Hematopoietic multipotent progenitor cell treated with erythropoietin and hydrocortisone succinate and interleukin-3 and kit ligand, for 6 days (in vitro differentiated cells): ENCODE results near the gene ERICH4.
A peak's percentile ranks its signal among the peaks of the same experiment; 100 is the strongest.
"Not testable (repeated sequence)": the region's sequence is repeated elsewhere in the genome, so short reads cannot be mapped to it uniquely, and the experiment has no call there.

ENCODE experiments used
- DNase-seq: peaks from one replicate; pipeline ENCODE4 v3.0.0-alpha.2; 2015

The ERICH4 gene, protein sequence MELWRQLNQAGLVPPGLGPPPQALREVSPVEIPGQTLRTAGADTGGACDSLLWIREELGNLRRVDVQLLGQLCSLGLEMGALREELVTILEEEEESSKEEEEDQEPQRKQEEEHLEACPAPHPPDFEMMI

DNA sequence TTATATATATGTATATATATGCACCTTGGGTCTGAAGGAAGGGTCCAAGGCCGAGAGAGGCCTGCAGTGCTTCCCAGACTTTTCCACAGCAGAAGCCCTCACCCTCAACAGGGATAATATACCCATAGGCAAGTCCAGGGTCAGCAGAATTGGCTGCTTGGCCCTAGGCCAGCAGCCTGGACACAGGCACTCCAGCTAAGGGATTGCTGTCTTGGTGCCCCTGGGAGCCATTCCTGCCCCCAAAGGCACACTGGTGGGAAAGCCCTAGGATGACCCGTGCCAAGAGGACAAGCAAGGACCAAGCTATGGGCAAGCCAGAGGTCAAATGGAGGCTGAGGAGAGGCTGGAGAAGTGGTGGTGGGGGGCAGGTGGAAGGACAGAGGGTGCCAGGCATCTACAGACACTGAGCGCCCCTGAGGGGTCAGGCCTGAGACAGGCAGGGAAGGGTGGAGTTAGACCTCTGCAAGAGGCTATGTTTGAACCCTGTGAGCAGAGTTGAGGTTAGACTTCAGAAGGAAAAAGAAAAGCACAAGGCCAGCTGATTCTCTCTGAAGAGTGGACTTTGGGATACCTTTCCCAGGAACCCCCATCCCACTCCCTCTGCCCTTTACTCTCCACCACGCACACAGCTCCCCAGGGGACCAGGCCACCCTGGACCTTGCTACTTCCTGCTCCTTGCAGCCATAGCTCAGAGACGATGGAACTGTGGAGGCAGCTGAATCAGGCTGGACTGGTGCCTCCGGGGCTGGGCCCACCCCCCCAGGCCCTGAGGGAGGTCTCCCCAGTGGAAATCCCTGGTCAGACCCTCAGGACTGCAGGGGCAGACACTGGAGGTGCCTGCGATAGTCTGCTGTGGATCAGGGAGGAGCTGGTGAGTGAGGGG, at the start of gene ERICH4:
Gene ERICH4 (plus strand): TSS at position 684 of the 883 bp plus-strand sequence. CDS start 14 bp downstream, at position 698.
- DNase-seq, result no peak

DNA sequence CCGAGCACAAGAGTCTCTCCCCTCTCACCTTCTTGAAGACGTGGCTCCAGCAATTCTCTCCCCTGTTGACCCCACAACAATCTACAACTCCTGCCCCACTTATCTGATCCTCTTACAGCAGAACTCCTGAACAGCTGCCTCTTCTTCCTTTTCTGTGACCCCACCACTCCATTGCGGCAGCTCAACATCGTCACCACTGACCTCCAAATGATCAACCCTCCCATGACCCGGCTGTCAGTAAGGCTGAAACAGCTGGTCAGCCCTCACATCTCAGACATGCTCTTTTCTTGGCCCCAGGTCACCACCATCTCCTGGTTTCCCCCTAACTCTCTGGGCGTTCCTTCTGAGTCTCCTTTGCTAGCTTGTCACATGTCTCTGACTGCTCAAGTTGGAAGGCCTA, 47.6 kb upstream of the ERICH4 start:
- no peak for DNase-seq

DNA sequence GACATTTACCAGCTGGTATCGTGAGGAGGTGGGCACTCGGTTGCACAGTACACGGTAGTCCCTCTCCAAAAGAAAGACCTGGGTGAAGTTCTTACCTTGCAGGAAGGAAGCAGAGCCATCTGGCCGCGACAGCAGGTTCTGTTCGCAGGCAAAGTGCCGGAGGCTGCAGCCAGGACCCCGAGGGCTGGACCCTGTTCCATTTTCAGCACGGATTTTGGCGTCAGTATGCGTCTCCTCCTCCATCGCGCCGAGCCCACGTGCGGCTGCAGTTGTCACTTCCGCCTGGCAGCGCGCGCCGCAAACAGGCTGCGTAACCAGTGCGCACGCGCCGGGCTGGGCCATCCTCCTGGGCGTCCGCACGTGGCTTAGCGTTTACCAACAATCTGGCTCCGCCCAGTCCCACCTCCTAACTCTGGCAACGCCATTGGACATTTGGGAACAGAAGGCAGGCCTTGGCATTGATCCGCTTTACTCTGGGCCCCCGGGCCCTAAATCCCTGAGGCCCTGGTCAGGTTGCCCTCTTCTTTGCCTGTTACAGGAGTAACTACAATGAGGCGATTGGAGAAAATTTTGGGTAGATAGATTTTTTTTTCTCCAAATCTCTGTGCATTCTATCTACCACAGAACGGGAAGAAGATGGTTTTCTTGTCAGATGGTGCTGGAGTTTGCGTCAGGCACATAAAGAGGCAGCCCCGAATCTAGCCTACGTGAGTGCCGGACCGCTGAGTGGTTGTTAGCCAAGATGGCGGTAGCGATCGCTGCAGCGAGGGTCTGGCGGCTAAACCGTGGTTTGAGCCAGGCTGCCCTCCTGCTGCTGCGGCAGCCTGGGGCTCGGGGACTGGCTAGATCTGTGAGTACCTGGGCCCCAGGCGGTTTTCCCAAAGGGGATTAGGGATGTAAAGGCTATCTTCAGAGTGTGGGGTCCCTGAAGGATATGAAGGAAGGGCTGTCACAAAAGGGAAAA, 45.6 kb upstream of the ERICH4 start, which contains the start of the genes BCKDHA and EXOSC5:
Gene BCKDHA (plus strand): TSS at position 733 of the 964 bp plus-strand sequence. CDS start 10 bp downstream, at position 743.
Gene EXOSC5 (minus strand): TSS at position 274 of the 964 bp plus-strand sequence. CDS start 31 bp downstream, at position 243.
- DNase-seq, result peak; percentile 100

DNA sequence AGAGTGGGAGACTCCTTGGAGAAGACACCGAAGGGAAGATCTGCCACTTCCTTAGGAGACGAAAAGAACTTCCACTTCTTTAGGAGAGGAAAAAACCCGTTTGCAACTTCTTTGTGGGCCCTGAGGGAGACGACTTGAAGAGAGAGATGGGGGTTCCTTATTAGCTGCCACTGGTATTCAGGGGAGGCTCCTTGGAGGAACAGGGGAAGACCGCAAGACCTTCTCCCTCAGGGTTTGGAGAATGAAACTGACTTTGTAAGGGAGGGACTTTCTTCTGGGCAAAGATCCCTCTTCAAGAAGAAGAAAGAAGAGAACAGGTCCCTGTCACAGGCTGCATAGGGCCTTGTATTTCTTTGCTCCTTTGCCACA, 44.9 kb upstream of the ERICH4 start:
- peak; percentile 31 for DNase-seq

DNA sequence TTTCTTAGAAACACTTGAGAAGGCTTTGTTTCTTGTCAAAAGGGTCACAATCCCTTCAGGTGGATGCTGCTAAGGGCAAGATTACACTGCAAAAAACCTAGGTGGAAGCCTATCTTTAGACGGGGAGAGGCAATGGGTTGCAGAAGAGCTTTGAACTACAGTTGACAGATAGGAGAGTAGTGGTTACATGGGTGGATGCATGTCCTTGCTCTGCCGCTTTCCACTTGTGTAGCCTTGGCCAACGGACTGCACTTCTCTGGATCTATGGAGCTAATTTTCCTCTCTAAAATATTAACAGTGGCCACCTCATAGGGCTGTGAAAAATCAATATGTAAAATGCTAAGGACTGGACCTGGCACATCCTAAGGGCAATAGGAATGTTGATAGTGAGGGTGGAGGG, 44.4 kb upstream of the ERICH4 start:
- peak; percentile 52 for DNase-seq

DNA sequence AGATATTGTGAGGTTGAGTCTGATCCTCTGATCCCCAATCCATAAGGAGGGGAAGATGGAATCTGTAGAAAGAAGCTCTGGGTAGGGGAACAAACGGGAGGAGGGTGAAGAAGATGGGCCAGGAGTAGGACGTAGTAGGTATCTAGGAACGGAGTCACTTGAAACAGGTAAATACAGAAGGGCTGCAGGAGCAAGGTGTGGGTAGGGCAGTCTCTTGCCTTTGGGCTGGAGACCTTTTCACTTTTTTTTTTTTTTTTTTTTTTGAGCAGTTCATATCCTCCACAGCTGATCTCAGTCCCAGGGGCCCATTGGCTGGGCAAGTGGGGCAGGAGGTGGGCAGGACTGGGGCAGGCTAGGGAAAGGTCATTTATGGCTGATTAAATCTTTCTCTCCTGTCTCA, 43.9 kb upstream of the ERICH4 start:
- no peak for DNase-seq

DNA sequence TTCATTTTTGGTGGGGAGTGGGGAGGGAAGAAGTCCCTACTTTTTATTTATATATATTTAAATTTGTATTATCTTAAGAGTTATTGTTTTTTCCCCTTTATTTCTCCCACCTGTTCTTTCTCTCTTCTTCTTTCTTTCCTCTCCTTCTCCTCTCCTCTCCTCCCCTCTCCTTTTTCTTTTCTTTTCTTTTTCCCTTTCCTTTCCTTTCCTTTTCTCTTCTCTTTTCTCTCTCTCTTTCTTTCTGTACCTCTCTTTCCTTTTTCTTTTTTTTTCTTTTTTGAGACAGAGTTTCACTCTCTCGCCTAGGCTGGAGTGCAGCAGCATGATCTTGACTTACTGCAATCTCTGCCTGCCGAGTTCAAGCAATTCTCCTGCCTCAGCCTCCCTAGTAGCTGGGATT, 43.4 kb upstream of the ERICH4 start:
- DNase-seq, result no peak

DNA sequence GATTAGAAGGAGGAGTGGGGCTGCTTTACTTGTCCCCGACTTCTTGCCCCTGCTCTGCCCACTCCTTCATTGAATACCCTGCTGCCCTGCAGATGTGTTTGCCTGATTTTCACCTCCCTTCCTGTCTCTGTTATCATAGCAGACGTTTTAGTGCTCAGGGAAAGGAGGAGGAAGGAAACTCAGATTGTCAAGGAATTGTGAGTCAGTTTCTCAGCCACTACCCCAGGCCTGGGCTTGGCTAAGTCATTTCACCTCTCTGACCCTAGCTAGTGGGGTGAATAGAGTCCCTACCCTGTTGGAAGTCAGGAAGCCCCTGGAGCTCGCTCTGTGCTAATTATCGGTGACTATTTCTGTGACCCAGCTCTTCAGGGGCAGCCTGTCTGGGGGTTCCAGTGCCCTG, 41.5 kb upstream of the ERICH4 start:
- no peak for DNase-seq

DNA sequence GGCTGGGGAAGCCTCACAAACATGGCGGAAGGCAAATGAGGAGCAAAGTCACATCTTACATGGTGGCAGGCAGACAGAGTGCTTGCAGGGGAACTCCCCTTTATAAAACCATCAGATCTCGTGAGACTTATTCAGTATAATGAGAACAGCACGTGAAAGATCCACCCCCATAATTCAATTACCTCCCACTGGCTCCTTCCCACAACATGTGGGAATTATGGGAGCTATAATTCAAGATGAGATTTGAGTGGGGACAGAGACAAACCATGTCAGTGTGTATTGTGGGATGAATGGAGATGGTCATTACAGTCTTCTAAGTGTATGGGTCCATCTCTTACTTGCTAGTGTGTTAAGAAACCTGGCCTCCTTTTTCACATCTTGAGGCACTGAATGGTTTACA, 40.9 kb upstream of the ERICH4 start:
- DNase-seq, result no peak

DNA sequence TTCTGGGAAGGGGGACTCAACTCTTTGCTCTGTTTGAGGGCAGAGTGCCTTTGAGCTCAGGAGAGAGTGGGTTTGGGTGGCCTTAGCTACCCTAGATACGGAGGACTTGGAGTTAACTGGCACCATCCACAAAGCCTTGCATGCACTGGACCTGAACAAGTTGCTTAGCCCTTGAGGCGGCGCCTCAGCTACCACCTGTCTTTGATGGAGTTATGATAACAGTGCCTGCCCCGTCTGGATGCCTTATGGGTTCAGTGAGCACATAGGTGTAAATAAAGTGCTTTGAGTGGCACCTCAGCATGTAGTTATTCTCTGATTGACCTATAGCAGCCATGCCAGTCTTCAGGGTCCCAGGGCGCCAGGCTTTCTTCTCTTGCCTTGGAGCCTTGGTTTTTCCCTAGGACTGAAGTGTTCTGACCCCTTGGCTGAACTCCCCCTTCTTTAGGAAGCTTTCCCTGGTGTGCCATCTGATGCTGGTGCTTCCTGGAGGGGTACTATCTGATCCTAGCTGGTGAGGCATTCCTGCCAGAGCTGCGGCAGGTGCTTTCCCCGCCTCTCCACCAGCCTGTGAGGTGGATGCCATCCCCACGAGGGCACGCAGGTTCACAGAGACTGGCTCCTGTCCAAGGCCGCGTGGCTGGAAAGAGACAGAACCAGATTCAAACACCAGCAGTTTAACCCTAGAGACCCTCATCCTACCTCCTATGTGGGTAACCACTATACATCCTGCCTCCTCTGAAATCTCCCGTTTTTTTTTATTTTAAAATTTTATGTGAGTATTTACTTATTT, 39.6 kb upstream of the ERICH4 start:
- DNase-seq, result no peak

DNA sequence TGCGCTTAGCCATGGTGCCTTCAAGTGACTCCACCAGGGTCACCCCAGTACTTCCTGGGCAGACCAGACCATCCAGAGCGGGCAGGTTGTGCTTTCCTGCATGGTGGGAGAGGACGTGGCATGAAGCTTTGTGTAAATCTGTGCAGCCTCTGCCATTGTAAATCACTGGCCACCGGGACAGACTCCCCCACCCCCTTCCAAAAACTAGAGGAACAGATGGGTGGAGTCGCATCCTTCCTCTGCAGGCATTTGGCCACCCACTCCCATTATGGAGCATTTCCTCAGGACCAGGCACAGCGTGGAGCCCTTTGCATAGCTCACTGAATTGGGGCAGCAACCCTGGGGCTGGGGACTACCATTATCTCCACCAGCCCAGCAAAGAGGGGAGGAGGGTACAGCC, 37.2 kb upstream of the ERICH4 start:
- no peak for DNase-seq

DNA sequence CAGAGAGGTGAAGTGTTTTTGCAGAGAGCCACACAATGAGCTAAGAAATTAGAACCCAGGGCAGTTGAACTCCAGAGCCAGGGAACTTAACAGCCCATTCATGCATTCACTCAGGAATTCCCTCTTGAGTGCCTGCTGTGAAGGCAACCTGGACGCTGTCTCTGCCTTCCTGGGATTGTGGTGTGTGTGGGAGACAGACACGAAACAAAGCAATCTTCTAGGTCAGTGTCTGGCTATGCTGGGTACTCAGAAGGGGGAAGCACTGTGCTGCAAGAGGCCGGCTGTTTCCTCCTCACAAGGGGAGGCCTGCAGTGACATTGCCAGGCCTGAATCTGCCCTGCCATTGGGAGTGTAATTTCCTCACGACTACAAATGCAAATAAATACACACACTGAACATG, 35.7 kb upstream of the ERICH4 start:
- no peak for DNase-seq

DNA sequence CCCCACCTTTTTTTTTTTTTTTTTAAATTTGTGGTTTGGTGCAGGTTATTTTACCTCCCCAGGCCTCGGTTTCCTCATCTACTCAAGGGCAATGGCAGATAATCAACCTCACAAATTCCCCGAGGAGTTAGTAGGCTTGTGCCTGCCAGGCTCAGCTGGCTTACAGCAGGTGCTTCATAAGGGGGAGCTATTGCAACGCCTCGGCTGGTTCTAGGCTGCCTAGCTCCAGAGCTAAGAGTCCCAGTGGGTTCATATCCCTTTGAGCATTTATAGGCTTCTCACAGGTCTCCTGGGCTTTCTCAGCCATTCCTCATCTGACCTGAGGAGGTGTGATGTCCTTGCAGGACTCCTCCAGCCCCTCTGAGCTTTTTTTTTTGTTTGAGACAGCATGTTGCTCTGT, 34.7 kb upstream of the ERICH4 start:
- peak; percentile 35 for DNase-seq

DNA sequence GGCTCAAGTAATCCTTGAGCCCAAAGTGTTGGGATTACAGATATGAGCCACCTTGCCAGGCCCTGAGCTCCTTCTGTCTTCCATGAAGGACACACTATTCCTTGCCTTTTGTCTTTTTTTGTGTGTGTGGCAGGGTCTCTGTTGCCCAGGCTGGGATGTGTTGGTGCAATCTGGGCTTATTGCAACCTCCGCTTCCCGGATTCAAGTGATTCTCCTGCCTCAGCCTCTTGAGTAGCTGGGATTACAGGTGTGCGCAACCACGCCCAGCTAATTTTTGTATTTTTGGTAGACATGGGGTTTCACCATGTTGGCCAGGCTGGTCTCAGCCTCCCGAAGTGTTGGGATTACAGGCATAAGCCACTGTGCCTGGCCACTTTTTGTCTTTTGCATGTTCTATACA, 34.1 kb upstream of the ERICH4 start:
- DNase-seq, result not testable (repeated sequence)

DNA sequence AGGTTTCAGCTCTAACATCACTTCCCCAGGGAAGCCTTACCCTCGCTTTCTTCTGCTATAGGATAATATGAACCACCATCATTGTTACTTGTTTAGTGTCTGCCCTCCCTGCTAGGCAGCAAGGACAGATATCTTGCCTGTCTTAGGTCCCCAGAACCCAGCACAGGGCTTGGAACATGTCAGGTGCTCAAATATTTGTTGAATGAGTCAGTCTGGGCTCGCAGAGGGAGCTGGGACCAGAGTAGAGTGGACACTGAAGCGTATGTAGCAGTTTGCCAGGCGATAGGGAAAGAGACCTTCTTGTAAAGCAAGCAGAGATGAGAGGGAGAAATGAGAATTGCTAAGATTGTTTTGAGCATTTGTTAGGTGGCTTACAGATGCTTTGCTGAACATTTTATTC, 33.7 kb upstream of the ERICH4 start:
- no peak for DNase-seq

DNA sequence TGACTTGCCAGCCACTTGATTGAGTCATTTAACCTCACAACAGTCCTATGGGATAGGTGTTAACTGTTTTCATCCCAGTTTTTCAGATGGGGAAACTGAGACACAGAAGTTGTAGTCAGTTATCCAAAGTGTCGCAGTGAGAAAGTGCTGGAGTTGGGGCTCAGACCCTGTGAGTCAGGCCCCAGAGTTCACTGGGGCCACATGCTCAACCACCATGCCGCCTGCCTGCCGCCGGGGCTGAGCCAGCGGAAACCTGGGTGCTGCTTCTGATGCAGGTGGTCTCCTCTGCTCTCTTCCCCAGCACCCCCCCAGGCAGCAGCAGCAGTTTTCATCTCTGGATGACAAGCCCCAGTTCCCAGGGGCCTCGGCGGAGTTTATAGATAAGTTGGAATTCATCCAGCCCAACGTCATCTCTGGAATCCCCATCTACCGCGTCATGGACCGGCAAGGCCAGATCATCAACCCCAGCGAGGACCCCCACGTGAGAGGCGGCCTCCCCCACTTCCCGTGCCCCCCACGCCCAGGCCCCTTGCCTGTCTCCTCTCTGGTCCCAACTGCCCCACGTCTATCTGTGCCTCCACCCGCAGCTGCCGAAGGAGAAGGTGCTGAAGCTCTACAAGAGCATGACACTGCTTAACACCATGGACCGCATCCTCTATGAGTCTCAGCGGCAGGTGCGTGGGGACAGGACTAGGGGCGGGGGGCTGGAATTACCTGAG, 32.5 kb upstream of the ERICH4 start:
- no peak for DNase-seq

DNA sequence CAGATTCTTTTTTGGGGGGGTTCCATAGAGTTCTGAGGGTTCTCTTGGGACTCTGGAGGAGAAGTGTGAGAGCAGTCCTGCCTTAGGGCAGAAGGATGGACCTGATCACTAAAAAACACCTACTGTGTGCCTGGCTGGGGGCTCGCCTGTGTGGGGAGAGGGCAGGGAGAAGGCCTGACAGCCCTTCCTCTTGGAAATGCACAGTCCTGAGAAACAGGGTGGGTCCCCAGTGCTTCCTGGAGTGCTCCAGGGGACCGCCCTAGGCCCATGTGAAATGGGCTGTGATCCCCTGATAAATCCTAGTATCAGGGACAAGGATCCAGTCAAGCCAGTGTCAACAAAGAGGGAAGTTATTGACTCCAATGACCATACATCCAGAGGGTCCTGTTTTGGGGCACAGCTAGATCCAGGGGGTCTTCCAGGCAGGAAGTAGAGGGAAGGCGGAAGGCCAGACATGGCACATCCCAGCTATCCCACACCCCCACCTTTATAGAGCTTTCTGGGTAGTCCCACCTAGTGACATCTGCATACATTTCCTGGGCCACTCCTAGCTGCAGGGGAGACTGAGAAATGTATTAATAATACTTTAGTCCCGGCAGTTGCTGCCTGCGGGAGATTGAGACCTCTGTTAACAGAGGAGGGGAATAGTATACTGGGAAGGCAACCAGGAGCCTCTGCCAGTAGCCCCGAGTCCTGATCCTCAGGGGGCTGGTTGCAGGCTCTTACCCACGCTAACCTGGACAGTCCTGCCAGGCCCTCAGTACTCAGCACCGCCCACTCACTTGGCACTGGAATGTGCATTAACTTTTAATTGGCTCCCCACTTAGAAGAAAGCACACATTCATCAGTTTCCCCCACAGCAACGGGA, 31.6 kb upstream of the ERICH4 start:
- DNase-seq, result no peak

DNA sequence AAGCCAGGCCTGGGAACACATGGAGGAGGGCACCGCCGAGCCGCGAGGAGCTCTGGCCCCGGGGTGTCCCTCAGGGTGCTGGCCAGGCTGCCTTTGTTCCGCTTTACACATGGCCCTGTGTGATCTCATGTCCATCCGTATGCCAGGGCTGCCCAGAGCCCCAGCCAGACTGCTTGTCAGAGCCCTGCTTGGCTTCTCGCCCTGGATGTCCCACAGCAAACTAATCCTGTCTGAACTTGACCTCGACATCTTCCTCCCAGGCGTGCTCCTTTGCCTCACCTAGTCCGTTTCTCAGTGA, 31.0 kb upstream of the ERICH4 start:
- no peak for DNase-seq

DNA sequence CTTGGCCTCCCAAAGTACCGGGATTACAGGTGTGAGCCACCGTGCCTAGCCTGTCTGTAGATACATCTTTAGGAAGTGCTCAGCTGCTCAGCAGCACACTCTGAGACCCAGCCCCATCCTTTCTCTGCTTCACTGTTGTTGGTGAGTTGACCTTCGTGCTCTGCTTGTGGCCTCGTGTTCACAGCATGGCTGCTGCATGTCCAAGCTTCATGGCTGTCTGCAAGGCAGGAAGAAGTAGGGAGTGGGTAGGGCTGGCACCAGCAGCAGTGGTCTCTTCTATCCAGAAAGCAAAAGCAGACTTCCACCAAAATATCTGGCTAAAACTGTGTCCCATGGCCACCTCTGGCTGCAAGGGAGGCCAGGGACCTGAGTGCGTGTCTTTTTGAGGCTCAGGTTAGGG, 30.0 kb upstream of the ERICH4 start:
- DNase-seq, result no peak

DNA sequence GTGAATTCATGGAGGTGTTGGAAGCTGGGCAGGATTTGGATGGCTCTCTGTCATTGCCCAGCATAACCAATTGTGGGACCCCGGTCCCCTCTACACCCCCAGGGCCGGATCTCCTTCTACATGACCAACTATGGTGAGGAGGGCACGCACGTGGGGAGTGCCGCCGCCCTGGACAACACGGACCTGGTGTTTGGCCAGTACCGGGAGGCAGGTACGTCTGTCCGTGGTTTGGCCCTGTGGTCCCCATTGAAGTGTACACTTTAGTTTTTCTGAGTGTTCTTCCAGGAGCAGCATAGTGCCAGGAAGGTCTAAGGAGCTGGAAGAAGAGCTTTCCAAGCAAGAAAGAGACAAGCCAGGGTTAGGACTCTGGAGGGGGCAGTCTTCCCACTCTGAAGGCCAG, 29.0 kb upstream of the ERICH4 start:
- DNase-seq, result no peak

DNA sequence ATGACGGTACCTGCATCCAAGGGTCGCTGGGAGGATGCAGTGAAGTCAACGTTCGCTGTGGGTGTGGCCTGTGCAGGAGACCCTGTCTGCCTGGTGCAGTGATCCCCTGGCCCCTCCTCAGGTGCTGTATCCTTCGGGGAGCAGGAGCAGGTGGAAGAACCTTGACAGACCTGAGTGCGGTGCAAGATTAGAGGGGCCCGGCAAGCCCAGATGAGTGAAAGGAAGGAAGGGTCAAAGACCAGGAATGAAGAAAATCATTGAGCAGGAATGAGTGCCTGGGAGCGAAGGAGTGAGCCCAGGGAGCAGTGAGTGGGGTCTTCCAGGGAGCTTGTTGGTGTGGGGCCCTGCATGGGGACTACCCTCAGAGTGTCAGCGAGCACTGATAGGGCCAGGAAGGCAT, 28.5 kb upstream of the ERICH4 start:
- no peak for DNase-seq
